Neuronal stem cell (in vitro differentiated cells): ENCODE measurements around the gene ADGRE1. TPM values are rescaled to one million over a fixed set of nuclear protein-coding genes. Genes with fewer than 3 reads are reported as not detected.

Experiments used
- DNase-seq: peaks from one replicate; pipeline ENCODE4 v3.0.0-alpha.2; 2013; ENCODE audit warnings: low spot score
- H2AFZ ChIP-seq: one replicate; pipeline ENCODE4 v1.6.1; 2013; ENCODE audit warnings: mild to moderate bottlenecking, low read length, inconsistent platforms
- H2AK5ac ChIP-seq: 2 replicates; pipeline ENCODE4 v1.6.1; 2013; ENCODE audit warnings: low read depth, mild to moderate bottlenecking, inconsistent platforms, low read length, moderate library complexity, mixed read lengths
- H2BK120ac ChIP-seq: 2 replicates; pipeline ENCODE4 v1.6.1; 2013; ENCODE audit warnings: low read depth, mild to moderate bottlenecking, inconsistent platforms, low read length, moderate library complexity, mixed read lengths
- H2BK12ac ChIP-seq: one replicate; pipeline ENCODE4 v1.6.1; 2013; ENCODE audit warnings: low read length, inconsistent platforms
- H2BK15ac ChIP-seq: 2 replicates; pipeline ENCODE4 v1.6.1; 2013; ENCODE audit warnings: mild to moderate bottlenecking, low read length, inconsistent platforms, mixed read lengths
- H2BK5ac ChIP-seq: one replicate; pipeline ENCODE4 v1.6.1; 2013; ENCODE audit warnings: inconsistent platforms, mild to moderate bottlenecking, low read length, moderate library complexity
- H3K14ac ChIP-seq: one replicate; pipeline ENCODE4 v1.6.1; 2013; ENCODE audit warnings: low read length, inconsistent platforms
- H3K18ac ChIP-seq: 2 replicates; pipeline ENCODE4 v1.6.1; 2013; ENCODE audit warnings: low read length, inconsistent platforms
- H3K23ac ChIP-seq: 2 replicates; pipeline ENCODE4 v1.6.1; 2013; ENCODE audit warnings: low read depth, mild to moderate bottlenecking, mixed read lengths, low read length, inconsistent platforms; ENCODE audit not compliant: poor library complexity
- H3K27ac ChIP-seq: replicated peaks from 3 replicates; pipeline ENCODE4 v1.5.1; 2013; ENCODE audit warnings: low read length, inconsistent platforms
- H3K27me3 ChIP-seq, 3 experiments: 2 replicates each; pipeline ENCODE4 v1.6.1; 2013; ENCODE audit warnings: low read length in 3 of 3, mild to moderate bottlenecking in 2 of 3, inconsistent platforms in 1 of 3, low read depth in 1 of 3, mixed read lengths in 1 of 3, moderate library complexity in 1 of 3; ENCODE audit not compliant: control insufficient read depth in 3 of 3, insufficient read depth in 3 of 3
- H3K36me3 ChIP-seq, 2 donors: replicated peaks in 1 of 2; 2 replicates each; pipeline ENCODE4 v1.6.1; 2013; ENCODE audit warnings: low read length in 2 of 2; ENCODE audit not compliant: control insufficient read depth in 2 of 2, insufficient read depth in 2 of 2
- H3K4ac ChIP-seq: 2 replicates; pipeline ENCODE4 v1.6.1; 2013; ENCODE audit warnings: inconsistent platforms, mild to moderate bottlenecking, low read length, moderate library complexity
- H3K4me1 ChIP-seq, 2 donors: 1 replicate in 1 of 2; 2 replicates in 1 of 2; pipeline ENCODE4 v1.6.1; 2013; ENCODE audit warnings: low read length in 2 of 2, low read depth in 1 of 2; ENCODE audit not compliant: control insufficient read depth in 2 of 2, insufficient read depth in 1 of 2
- H3K4me2 ChIP-seq: one replicate; pipeline ENCODE4 v1.6.1; 2013; ENCODE audit warnings: mild to moderate bottlenecking, low read length, inconsistent platforms; ENCODE audit not compliant: insufficient read depth, poor library complexity, severe bottlenecking
- H3K4me3 ChIP-seq, 2 donors: 2 replicates each; pipeline ENCODE4 v1.5.1; 2013; ENCODE audit warnings: low read length in 2 of 2, mild to moderate bottlenecking in 2 of 2, inconsistent platforms in 1 of 2, moderate library complexity in 1 of 2
- H3K79me1 ChIP-seq: one replicate; pipeline ENCODE4 v1.6.1; 2013; ENCODE audit warnings: low read depth, mild to moderate bottlenecking, inconsistent platforms, low read length, moderate library complexity
- H3K9ac ChIP-seq: one replicate; pipeline ENCODE4 v1.6.1; 2013; ENCODE audit warnings: mild to moderate bottlenecking, low read depth, low read length, inconsistent platforms; ENCODE audit not compliant: poor library complexity
- H3K9me3 ChIP-seq, 2 donors: replicated peaks in 1 of 2; 2 replicates each; pipeline versions ENCODE3 to v1.6.1; 2013; ENCODE audit warnings: low read length in 2 of 2, mild to moderate bottlenecking in 2 of 2, inconsistent platforms in 1 of 2, low read depth in 1 of 2, mixed read lengths in 1 of 2, moderate library complexity in 1 of 2; ENCODE audit not compliant: control insufficient read depth in 2 of 2, insufficient read depth in 1 of 2
- H4K8ac ChIP-seq: one replicate; pipeline ENCODE4 v1.6.1; 2013; ENCODE audit warnings: low read depth, mild to moderate bottlenecking, inconsistent platforms, low read length, moderate library complexity
- H4K91ac ChIP-seq: one replicate; pipeline ENCODE4 v1.6.1; 2013; ENCODE audit warnings: low read length, low read depth, mild to moderate bottlenecking, inconsistent platforms; ENCODE audit not compliant: poor library complexity
- WGBS, 2 donors: extraction: QIAGEN DNeasy Blood & Tissue Kit; methylation state at CpG; one replicate each; pipeline ENCODE4 v1.1.7; 2013; ENCODE audit warnings: missing lambda C conversion rate in 2 of 2, mixed read lengths in 1 of 2; ENCODE audit not compliant: insufficient read length in 2 of 2, insufficient replicate concordance in 1 of 2; ENCODE audit errors: extremely low coverage in 2 of 2; 5-methylcytosine and 5-hydroxymethylcytosine counted together
- polyA plus RNA-seq, 2 experiments: library from polyadenylated mRNA; stranded (reverse); fragments of 200-250 nt; gene quantifications; one replicate each; pipeline ENCODE4 v1.2.3, GENCODE V29; 2013

ADGRE1 gene, protein sequence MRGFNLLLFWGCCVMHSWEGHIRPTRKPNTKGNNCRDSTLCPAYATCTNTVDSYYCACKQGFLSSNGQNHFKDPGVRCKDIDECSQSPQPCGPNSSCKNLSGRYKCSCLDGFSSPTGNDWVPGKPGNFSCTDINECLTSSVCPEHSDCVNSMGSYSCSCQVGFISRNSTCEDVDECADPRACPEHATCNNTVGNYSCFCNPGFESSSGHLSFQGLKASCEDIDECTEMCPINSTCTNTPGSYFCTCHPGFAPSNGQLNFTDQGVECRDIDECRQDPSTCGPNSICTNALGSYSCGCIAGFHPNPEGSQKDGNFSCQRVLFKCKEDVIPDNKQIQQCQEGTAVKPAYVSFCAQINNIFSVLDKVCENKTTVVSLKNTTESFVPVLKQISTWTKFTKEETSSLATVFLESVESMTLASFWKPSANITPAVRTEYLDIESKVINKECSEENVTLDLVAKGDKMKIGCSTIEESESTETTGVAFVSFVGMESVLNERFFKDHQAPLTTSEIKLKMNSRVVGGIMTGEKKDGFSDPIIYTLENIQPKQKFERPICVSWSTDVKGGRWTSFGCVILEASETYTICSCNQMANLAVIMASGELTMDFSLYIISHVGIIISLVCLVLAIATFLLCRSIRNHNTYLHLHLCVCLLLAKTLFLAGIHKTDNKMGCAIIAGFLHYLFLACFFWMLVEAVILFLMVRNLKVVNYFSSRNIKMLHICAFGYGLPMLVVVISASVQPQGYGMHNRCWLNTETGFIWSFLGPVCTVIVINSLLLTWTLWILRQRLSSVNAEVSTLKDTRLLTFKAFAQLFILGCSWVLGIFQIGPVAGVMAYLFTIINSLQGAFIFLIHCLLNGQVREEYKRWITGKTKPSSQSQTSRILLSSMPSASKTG
- polyA plus RNA-seq (2013, experiment 1 of 2) = not detected
- not detected for polyA plus RNA-seq (2013, experiment 2 of 2)

- DNase-seq = no peak
- Histone ChIP-seq H3K18ac (no peak within 1 kb of the TSS), H3K4me3 (no peak within 1 kb of the TSS), H3K4ac (no peak within 1 kb of the TSS), H3K36me3 (no peaks in the 10 kb centered on the region), H3K14ac (no peak within 1 kb of the TSS), H3K27ac (no peak within 1 kb of the TSS), H3K9me3 (peaks cover 0 to 16% of the 10 kb centered on the region in 2 donors), H2BK12ac (no peak within 1 kb of the TSS), H3K9ac (no peak within 1 kb of the TSS), H4K8ac (no peak within 1 kb of the TSS), H2BK120ac (no peak within 1 kb of the TSS), H3K23ac (no peak within 1 kb of the TSS), H3K4me2 (no peak within 1 kb of the TSS), H3K79me1 (no peaks in the 10 kb centered on the region), H2AK5ac (no peak within 1 kb of the TSS), H2BK15ac (no peak within 1 kb of the TSS), H3K4me1 (no peaks in the 10 kb centered on the region), H4K91ac (no peak within 1 kb of the TSS), H2AFZ (no peak within 1 kb of the TSS), H2BK5ac (no peak within 1 kb of the TSS), H3K27me3 (peaks cover 0 to 2% (median 0%) of the 10 kb centered on the region in 3 experiments)
- WGBS, 2 donors = no CpG with 5 or more reads among the region's 4 CpGs
These were observed at the start of gene ADGRE1 for GRCh38 chr19:6887316-6887715. Gene ADGRE1 (plus strand): TSS chr19:6887579. CDS start chr19:6887609, 30 bp downstream.

- H2AK5ac ChIP-seq = no peak overlapping the region
- H3K79me1 ChIP-seq = no peaks in the 10 kb centered on the region
- H3K4me2 ChIP-seq = no peak overlapping the region
- H3K4me3 ChIP-seq = no peak overlapping the region
- H3K23ac ChIP-seq = no peak overlapping the region
- no peak overlapping the region for H3K14ac ChIP-seq
- no peak overlapping the region for H2BK12ac ChIP-seq
- H3K27ac ChIP-seq = no peak overlapping the region
- H3K9me3 ChIP-seq = no peaks in the 10 kb centered on the region
- no peak for DNase-seq
- H2AFZ ChIP-seq = no peak overlapping the region
- H3K36me3 ChIP-seq = no peaks in the 10 kb centered on the region
- no peak overlapping the region for H3K9ac ChIP-seq
- no peak overlapping the region for H4K91ac ChIP-seq
- no peaks in the 10 kb centered on the region for H3K27me3 ChIP-seq
- WGBS, 2 donors = 100% methylated on average over 3 of the region's 3 CpGs
- H2BK120ac ChIP-seq = no peak overlapping the region
- no peak overlapping the region for H3K18ac ChIP-seq
- H4K8ac ChIP-seq = no peak overlapping the region
- no peak overlapping the region for H3K4ac ChIP-seq
- H3K4me1 ChIP-seq = no peaks in the 10 kb centered on the region
- no peak overlapping the region for H2BK5ac ChIP-seq
- no peak overlapping the region for H2BK15ac ChIP-seq
These were observed 49.2 kb upstream of the ADGRE1 start for GRCh38 chr19:6838062-6838655.

- Histone ChIP-seq H3K23ac (no peak overlapping the region), H3K4ac (no peak overlapping the region), H3K18ac (no peak overlapping the region), H3K14ac (no peak overlapping the region), H2AFZ (no peak overlapping the region), H3K27me3 (no peaks in the 10 kb centered on the region), H3K4me3 (no peak overlapping the region), H2BK120ac (no peak overlapping the region), H3K9ac (no peak overlapping the region), H3K36me3 (no peaks in the 10 kb centered on the region), H2AK5ac (no peak overlapping the region), H3K4me2 (no peak overlapping the region), H3K4me1 (no peaks in the 10 kb centered on the region), H4K91ac (no peak overlapping the region), H3K9me3 (no peaks in the 10 kb centered on the region), H4K8ac (no peak overlapping the region), H2BK15ac (no peak overlapping the region), H3K27ac (no peak overlapping the region), H2BK5ac (no peak overlapping the region), H2BK12ac (no peak overlapping the region), H3K79me1 (no peaks in the 10 kb centered on the region)
- WGBS, 2 donors = no CpG with 5 or more reads among the region's 5 CpGs
- DNase-seq = no peak
These were observed 44.3 kb upstream of the ADGRE1 start for GRCh38 chr19:6842871-6843607.
